HL-60 (cell line): ENCODE data around the gene ACOT4.

Experiments
- CTCF ChIP-seq: IDR thresholded peaks from one replicate; pipeline ENCODE4 v1.5.1; 2011; ENCODE audit warnings: low read length, control low read depth, inconsistent platforms; ENCODE audit not compliant: insufficient read depth
- POLR2AphosphoS5 ChIP-seq: IDR thresholded peaks from 2 replicates; pipeline ENCODE4 v1.6.1; 2012; ENCODE audit warnings: low read depth

- TF ChIP-seq CTCF = no peak
- no peak for TF ChIP-seq POLR2AphosphoS5
Measured at GRCh38 chr14:73589116-73589515, 2.6 kb upstream of the ACOT4 start.
